Measurements from ENCODE around the gene SGK1. TPM values are rescaled to one million over a fixed set of nuclear protein-coding genes. Genes with fewer than 3 reads are reported as not detected.
A peak's percentile ranks its signal among the peaks of the same experiment; 100 is the strongest.
"Not testable (repeated sequence)": the region's sequence is repeated elsewhere in the genome, so short reads cannot be mapped to it uniquely, and the experiment has no call there.

SGK1 gene
- total and polyA plus RNA-seq, 2 donors (not counting 1 experiment from before 2014, with no cell fraction given) = 37.3 to 57.8 TPM

DNA sequence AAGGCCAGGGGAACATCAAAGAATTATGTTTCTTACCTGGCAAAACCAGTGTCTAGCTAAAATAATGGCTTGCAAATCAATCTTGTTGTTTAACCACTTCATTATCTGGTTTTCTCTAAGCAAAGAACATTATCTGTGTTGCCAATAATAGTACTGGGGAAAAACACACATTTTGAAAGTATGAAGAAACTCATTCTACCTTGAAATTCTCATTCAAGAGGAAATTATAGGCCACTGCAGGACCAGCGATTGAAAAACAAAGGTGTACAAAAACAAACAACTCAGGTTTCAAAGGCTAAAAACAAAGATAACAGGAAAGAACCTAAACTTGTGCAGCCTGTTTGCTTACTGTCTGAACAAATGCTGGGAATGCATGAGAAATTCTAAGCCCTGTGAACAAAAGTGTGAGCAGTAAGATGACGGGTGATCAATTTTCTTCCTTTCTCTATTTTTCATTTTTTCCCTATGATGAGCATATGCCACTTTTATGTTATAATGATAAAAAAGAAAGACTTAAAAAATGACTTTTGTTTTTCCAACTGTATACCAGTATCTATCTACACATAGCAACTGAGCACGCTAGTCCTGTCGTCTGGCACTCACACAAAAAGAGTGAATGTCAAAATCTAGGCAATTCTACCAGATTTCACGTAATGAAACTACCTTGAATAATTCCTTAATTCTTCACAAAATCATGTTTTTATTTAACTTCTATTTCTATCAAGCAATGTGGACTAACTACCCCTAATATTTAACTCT, 117.9 kb downstream of the SGK1 start:
- CTCF ChIA-PET = no interaction called here
- TF ChIP-seq EZH2 (IDR thresholded peaks at IDR 0.05; ENCODE audit: borderline replicate concordance, insufficient read depth, low read depth, low read length, poor library complexity, severe bottlenecking) (no peak), CTCF (IDR thresholded peaks at IDR 0.05) (no peak)
- POLR2A ChIA-PET = interaction anchor here (0.7 kb wide), 1 partner anchor 23 kb away, joined by 3 read pairs; no protein-coding TSS in a partner anchor
- Histone ChIP-seq H3K27me3 (replicated peaks in 1 of 4; ENCODE audit: control extremely low read depth in 1 of 4, control insufficient read depth in 3 of 4, insufficient read depth in 4 of 4, low read length in 3 of 4) (no peaks in the 10 kb centered on the region), H3K4me3 (ENCODE audit: control extremely low read depth in 1 of 5, extremely low read depth in 1 of 5, insufficient read depth in 1 of 5, low read depth in 2 of 5, low read length in 4 of 5) (peak overlapping the region in 1 of 5 experiments; percentile 30), H3K79me2 (ENCODE audit: control insufficient read depth, insufficient read depth, low read length) (no peaks in the 10 kb centered on the region), H2AFZ (ENCODE audit: insufficient read depth, low read depth, low read length, poor library complexity, severe bottlenecking) (peak overlapping the region; percentile 35), H3K9me3 (ENCODE audit: control extremely low read depth in 1 of 3, control insufficient read depth in 2 of 3, insufficient read depth in 1 of 3, low read length in 2 of 3) (peaks cover 2 to 12% (median 2%) of the 10 kb centered on the region in 3 donors), H3K4me2 (replicated peaks; ENCODE audit: low read depth, low read length, poor library complexity, severe bottlenecking) (peak overlapping the region; percentile 44), H3K36me3 (replicated peaks in 1 of 2; ENCODE audit: control extremely low read depth in 1 of 2, control insufficient read depth in 1 of 2, extremely low read depth in 1 of 2, insufficient read depth in 2 of 2, low read length in 1 of 2) (no peaks in the 10 kb centered on the region), H3K4me1 (ENCODE audit: control insufficient read depth in 2 of 2, insufficient read depth in 2 of 2, low read length in 2 of 2) (peaks cover 8 to 14% of the 10 kb centered on the region in 2 donors), H4K20me1 (ENCODE audit: control insufficient read depth, insufficient read depth, low read length, poor library complexity, severe bottlenecking) (no peaks in the 10 kb centered on the region), H3K9ac (ENCODE audit: low read length) (peak overlapping the region; percentile 14), H3K27ac (ENCODE audit: low read length in 2 of 2) (peak overlapping the region in 1 of 2 donors; percentile 17)
- Mint-ChIP-seq H3K4me3 (peak overlapping the region; percentile 15), H3K27ac (peak overlapping the region; percentile 22), H3K4me1 (peaks cover 17% of the 10 kb centered on the region), H3K9me3 (ENCODE audit: insufficient read depth) (no peaks in the 10 kb centered on the region), H3K27me3 (no peaks in the 10 kb centered on the region)
- WGBS (ENCODE audit: insufficient coverage) = 87% methylated on average over 3 of the region's 5 CpGs
- intact Hi-C loops (cut with micrococcal nuclease) = no loop called here
- ATAC-seq (ENCODE audit: low read depth) (no peak), DNase-seq (no peak)

GRCh38 chr6:134198093-134198492, 119.8 kb downstream of the SGK1 start:
- no peak overlapping the region for H3K4me3 ChIP-seq (ENCODE audit: control extremely low read depth in 1 of 5, extremely low read depth in 1 of 5, insufficient read depth in 1 of 5, low read depth in 2 of 5, low read length in 4 of 5)
- DNase-seq (no peak), ATAC-seq (ENCODE audit: low read depth) (no peak)
- peaks cover 8 to 14% of the 10 kb centered on the region in 2 donors for H3K4me1 ChIP-seq (ENCODE audit: control insufficient read depth in 2 of 2, insufficient read depth in 2 of 2, low read length in 2 of 2)
- H3K27ac ChIP-seq (ENCODE audit: low read length in 2 of 2) = no peak overlapping the region
- TF ChIP-seq EZH2 (IDR thresholded peaks at IDR 0.05; ENCODE audit: borderline replicate concordance, insufficient read depth, low read depth, low read length, poor library complexity, severe bottlenecking) (no peak), CTCF (IDR thresholded peaks at IDR 0.05) (no peak)
- Mint-ChIP-seq H3K4me3 (no peak overlapping the region), H3K27ac (no peak overlapping the region), H3K4me1 (peaks cover 17% of the 10 kb centered on the region), H3K9me3 (ENCODE audit: insufficient read depth) (no peaks in the 10 kb centered on the region), H3K27me3 (no peaks in the 10 kb centered on the region)
- intact Hi-C loops (cut with micrococcal nuclease) = no loop called here
- H3K27me3 ChIP-seq (replicated peaks in 1 of 4; ENCODE audit: control extremely low read depth in 1 of 4, control insufficient read depth in 3 of 4, insufficient read depth in 4 of 4, low read length in 3 of 4) = no peaks in the 10 kb centered on the region
- no peak overlapping the region for H3K9ac ChIP-seq (ENCODE audit: low read length)
- CTCF ChIA-PET = interaction anchor here (0.5 kb wide), 1 partner anchor 1252 kb away, joined by 3 read pairs; no protein-coding TSS in a partner anchor
- POLR2A ChIA-PET = no interaction called here
- H3K4me2 ChIP-seq (replicated peaks; ENCODE audit: low read depth, low read length, poor library complexity, severe bottlenecking) = no peak overlapping the region
- no peaks in the 10 kb centered on the region for H3K79me2 ChIP-seq (ENCODE audit: control insufficient read depth, insufficient read depth, low read length)
- peaks cover 0 to 7% (median 0%) of the 10 kb centered on the region in 3 donors for H3K9me3 ChIP-seq (ENCODE audit: control extremely low read depth in 1 of 3, control insufficient read depth in 2 of 3, insufficient read depth in 1 of 3, low read length in 2 of 3)
- no peaks in the 10 kb centered on the region for H3K36me3 ChIP-seq (replicated peaks in 1 of 2; ENCODE audit: control extremely low read depth in 1 of 2, control insufficient read depth in 1 of 2, extremely low read depth in 1 of 2, insufficient read depth in 2 of 2, low read length in 1 of 2)
- no peak overlapping the region for H2AFZ ChIP-seq (ENCODE audit: insufficient read depth, low read depth, low read length, poor library complexity, severe bottlenecking)
- H4K20me1 ChIP-seq (ENCODE audit: control insufficient read depth, insufficient read depth, low read length, poor library complexity, severe bottlenecking) = no peaks in the 10 kb centered on the region
- WGBS (ENCODE audit: insufficient coverage) = no CpG with 5 or more reads among the region's 3 CpGs

GRCh38 chr6:134197685-134198084, 120.2 kb downstream of the SGK1 start:
- CTCF ChIA-PET; ATAC-seq (ENCODE audit: low read depth); H3K27me3 Mint-ChIP-seq: not testable (repeated sequence)

More at GRCh38 chr6:134197685-134198084, 120.2 kb downstream of the SGK1 start:
- WGBS (ENCODE audit: insufficient coverage) = no CpG with 5 or more reads among the region's 6 CpGs
- H4K20me1 ChIP-seq (ENCODE audit: control insufficient read depth, insufficient read depth, low read length, poor library complexity, severe bottlenecking); H3K4me3 Mint-ChIP-seq; H3K36me3 ChIP-seq (replicated peaks in 1 of 2; ENCODE audit: control extremely low read depth in 1 of 2, control insufficient read depth in 1 of 2, extremely low read depth in 1 of 2, insufficient read depth in 2 of 2, low read length in 1 of 2); H2AFZ ChIP-seq (ENCODE audit: insufficient read depth, low read depth, low read length, poor library complexity, severe bottlenecking); H3K4me2 ChIP-seq (replicated peaks; ENCODE audit: low read depth, low read length, poor library complexity, severe bottlenecking); H3K4me3 ChIP-seq (ENCODE audit: control extremely low read depth in 1 of 5, extremely low read depth in 1 of 5, insufficient read depth in 1 of 5, low read depth in 2 of 5, low read length in 4 of 5); H3K79me2 ChIP-seq (ENCODE audit: control insufficient read depth, insufficient read depth, low read length); POLR2A ChIA-PET; DNase-seq; H3K9me3 ChIP-seq (ENCODE audit: control extremely low read depth in 1 of 3, control insufficient read depth in 2 of 3, insufficient read depth in 1 of 3, low read length in 2 of 3); H3K9ac ChIP-seq (ENCODE audit: low read length); H3K27ac ChIP-seq (ENCODE audit: low read length in 2 of 2); H3K27me3 ChIP-seq (replicated peaks in 1 of 4; ENCODE audit: control extremely low read depth in 1 of 4, control insufficient read depth in 3 of 4, insufficient read depth in 4 of 4, low read length in 3 of 4); H3K27ac Mint-ChIP-seq; intact Hi-C loops (cut with micrococcal nuclease); H3K9me3 Mint-ChIP-seq (ENCODE audit: insufficient read depth): not testable (repeated sequence)
- H3K4me1 ChIP-seq (ENCODE audit: control insufficient read depth in 2 of 2, insufficient read depth in 2 of 2, low read length in 2 of 2) = peaks cover 8 to 14% of the 10 kb centered on the region in 2 donors
- H3K4me1 Mint-ChIP-seq = peaks cover 17% of the 10 kb centered on the region
